T-helper 2 cell (primary cell): Measurements from ENCODE around the gene CES1.
"Not testable (repeated sequence)": the region's sequence is repeated elsewhere in the genome, so short reads cannot be mapped to it uniquely, and the experiment has no call there.

ENCODE experiments used
- DNase-seq, 5 experiments: peaks; one replicate each; pipeline versions ENCODE4 v3.0.0 to v3.0.0-alpha.2; 2012 to 2022

Gene CES1

DNA sequence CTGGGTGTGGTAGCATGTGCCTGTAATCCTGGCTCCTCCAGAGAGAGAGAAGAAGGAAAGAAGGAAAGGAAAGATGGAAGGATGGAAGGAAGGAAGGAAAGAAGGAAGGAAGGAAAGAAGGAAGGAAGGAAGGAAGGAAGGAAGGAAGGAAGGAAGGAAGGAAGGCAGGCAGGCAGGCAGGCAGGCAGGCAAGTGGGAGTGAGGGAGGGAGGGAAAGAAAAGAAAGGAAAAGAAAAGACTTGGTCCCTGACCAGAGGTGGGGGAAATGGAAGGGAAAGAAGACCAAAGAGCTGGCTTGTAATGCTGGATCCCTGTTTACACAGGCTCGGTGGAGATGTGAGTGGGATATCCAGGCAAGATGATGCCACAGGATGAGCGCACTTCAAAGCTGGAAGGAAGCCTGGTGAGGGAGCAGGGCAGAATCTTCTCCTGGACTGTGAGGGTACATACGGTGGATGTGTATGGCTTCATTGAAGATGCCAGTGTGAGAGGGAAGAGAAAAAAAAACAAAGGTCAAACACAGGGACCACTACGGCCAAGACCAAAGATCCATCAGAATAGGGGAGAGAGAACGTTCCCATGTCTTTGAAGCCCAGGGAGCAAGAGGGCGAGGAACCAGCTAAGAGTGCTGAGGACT lies 2.1 kb downstream of the CES1 start:
- DNase-seq = no peak

DNA sequence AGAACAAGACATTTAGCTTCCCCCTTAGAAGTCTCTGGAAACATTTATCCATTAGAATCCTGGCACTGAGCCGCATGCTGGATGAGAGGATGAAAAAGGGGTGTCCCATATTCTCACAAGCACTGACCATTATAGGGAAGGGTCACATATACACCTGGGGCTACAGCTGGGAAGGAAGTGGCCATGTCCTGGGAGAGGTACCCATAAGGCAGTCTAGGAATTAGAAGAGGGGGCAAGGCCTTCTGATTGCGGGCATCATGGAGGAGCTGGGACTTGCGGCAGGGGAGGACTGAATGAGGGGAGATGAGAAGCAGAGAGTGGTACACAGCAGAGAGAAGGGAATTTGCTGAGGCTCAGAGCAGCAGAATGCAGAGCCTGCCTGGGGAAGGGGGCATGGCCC lies 3.7 kb downstream of the CES1 start:
- not testable (repeated sequence) for DNase-seq

- no peak for DNase-seq
These were observed 4.2 kb downstream of the CES1 start for GRCh38 chr16:55828680-55829079.

GRCh38 chr16:55825115-55825728 lies 7.7 kb downstream of the CES1 start:
- DNase-seq = no peak

- no peak for DNase-seq
These were observed 8.4 kb downstream of the CES1 start for GRCh38 chr16:55824473-55825000.

DNA sequence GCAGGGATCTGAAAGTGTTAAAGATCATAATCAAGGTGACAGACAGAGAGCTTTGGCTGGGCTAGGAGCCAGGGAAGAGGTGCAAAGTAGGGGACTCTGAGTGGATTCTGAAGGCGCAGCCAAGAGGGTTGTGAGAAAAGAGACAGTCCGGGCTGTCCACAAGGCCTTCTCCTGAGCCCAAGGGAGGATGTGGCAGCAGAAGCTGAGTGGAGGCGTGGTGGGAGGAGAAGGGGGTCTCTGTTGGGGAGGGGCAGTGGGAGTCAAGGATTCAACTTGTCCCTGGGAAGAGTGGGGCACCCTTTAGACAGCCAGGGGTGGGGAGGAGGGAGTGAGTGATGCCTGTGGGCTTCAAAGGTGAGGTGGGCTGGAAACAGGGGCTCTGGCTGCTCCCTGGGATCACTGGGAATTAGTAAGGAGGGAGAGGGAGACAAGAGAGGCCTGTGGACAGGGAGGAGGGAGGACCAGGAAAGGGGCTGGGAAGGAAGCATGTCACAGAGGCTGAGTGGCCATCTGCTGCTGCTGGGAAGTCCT lies 10.6 kb downstream of the CES1 start:
- DNase-seq = no peak

DNA sequence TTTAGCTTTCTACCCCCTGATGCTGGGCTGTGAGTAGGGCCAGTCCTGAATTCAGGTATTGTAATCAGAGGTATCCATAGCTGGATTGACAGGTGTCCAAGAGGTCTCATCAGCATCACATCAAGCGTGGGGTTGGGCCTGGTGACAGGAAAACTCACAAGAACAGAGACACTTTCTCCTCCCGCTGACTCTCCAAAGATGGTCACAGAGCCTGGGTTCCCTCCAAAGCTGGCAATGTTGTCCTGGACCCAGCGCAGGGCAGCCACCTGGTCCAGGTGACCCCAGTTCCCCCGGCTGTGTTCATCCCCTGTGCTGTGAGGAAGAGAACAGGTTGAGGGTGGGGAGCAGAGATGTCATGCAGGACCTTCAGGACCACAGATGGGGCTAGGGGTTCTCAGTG lies 11.7 kb downstream of the CES1 start:
- DNase-seq = no peak

DNA sequence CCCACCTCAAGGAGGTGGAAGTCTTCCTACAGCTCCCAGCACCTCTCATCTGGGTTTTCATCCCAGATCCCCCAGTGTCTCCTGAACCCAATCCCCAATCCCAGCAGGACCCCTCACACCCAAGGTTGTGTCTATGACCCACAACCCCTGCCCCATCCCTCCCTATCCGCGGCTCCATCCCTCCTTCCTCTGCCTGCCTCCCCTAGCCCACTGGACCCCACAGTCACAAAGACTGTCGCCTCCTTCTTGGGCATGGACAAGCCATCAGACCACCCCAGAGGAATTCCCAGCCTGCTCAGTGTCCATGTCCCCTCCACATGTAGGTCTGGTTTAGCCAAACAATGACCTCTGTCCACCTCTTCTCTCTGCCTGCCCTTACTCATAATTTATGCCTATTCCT lies 12.3 kb downstream of the CES1 start:
- no peak for DNase-seq

- DNase-seq = no peak
These were observed 15.5 kb downstream of the CES1 start for GRCh38 chr16:55817236-55817912.

DNA sequence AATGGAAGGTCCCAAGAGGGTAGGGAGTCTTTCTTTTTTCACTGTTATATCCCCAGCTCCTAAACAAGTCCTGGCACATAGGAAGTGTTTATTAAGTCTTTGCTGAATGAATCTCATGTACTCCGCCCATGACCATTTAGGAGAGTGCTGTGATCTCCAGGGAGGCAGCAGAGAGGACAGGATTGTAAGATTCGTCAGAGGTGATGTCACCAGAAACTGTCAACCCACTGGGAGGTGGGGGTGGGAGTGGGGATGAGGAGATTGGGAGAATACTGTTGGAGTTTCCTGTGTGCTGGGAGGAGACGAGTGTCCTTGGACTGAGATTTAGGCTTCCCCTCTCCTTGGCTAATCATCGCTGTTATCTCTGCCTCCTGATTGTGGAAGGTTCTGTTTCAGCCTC lies 16.7 kb downstream of the CES1 start:
- not testable (repeated sequence) for DNase-seq

- no peak for DNase-seq
These were observed 17.6 kb downstream of the CES1 start for GRCh38 chr16:55815320-55815719.

DNA sequence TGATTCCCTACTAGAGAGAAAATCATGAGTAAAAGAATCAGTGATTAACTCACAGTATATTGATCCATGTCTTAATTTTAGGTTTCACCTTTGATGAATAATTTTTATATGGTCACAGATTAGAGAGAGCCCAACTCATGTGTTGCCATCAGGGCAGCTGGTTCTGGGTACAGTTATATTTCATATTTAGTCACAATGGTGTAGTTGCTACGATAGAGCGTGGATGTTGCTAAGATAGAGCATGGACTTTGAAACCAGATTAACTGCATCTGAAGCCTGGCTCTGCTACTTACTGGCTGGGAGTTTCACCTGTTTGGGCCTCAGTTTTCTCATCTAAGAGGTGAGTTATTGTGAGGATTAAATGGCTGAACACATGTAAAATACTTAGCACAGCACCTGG lies 18.7 kb downstream of the CES1 start:
- not testable (repeated sequence) for DNase-seq

DNA sequence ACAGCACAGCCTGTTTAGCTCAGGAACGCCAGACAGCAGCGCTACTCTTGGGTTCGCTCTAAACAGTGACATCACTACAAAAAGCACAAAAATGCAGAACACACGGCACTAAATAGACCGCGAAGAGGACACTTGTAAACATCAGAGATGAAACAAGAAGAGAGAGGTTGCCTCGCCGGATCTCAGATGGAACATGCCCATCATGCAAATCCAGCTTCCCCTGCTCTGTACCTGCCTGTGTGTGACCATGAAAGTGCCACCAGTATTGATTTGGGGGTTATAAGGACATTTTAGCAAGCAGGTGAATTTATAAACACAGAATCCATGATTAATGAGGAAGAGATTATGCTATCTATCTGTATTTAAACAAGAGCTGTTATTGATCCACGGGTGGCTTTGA lies 19.2 kb downstream of the CES1 start:
- not testable (repeated sequence) for DNase-seq

DNA sequence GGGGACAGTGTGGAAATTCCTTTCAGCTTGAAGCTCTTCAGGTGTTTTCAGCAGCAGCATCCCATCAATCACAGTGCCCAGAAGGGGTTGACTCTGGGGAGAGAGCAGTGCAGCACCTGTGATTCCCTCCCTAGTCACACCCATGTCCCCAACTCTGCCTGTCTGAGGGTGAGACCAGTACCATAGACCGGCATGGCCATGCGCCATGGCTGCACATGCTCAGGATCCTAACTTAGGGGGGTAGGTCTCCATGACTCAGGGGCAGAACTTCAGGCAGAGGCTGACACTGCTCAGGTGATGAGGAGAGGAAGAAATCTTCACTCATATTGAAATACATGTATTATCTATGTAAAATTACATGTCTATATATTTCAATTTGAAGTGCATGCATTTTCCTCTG lies 19.9 kb downstream of the CES1 start:
- no peak for DNase-seq

DNA sequence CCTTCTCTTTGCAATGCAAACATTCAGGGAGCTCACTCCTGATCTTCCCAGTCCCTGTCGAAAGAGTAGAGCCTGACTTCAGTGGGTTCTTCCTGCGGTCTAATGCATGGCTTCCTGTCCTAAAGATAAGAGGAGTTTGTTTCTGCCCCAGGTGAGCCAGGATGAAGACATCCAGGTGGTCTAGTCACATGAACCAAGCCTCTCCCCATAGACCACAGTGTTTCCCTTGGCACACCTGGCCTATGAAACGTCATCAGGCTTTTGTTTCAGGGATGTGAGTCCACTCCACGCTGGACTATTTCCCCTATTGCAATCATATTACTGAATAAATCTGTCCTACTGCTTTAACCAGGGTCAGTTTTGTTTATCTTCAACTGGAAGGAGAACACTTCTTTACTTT lies 21.1 kb downstream of the CES1 start:
- DNase-seq = no peak

GRCh38 chr16:55810451-55810961 lies 22.4 kb downstream of the CES1 start:
- no peak for DNase-seq

- no peak for DNase-seq
These were observed 23.0 kb downstream of the CES1 start for GRCh38 chr16:55809851-55810250.

GRCh38 chr16:55809386-55809785 lies 23.5 kb downstream of the CES1 start:
- no peak for DNase-seq

DNA sequence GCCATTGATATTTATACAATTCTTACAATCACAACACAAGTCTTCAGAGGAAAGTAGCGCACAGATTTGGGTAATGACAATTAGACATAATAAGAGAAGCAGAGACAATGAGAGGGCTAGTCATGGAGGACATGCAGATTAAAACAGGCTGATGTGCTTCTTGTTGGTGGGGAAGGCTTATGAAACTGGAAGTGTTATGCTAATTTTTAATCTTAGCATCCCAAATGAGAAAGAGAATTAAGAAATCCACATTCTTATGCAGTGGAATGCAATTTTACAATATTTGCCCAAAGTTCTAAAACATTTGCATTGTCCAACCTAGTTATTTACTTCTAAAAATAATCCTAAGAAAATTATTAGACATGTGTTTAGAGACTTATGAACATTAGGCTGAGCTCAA lies 24.6 kb downstream of the CES1 start:
- DNase-seq = not testable (repeated sequence)

GRCh38 chr16:55805104-55805503 lies 27.8 kb downstream of the CES1 start:
- not testable (repeated sequence) for DNase-seq

DNA sequence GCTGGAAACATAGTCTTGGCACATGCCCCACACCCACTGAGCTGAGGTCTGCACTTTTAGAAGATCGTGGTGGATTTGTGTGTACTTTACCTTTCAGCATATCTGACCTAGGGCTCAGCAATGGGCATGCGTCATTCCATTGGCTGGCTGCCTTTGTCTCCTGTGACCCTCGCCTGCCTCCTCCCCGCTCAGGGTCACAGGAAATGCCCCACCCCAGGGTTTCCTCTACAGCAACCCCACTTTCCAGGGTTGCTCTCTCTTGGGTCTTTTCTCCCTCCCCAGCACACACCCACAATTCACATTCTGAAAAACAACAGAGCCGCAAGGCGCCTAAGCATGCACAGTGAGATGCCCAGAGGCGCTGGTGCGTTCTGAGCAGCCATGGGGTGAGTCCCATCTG lies 29.2 kb downstream of the CES1 start:
- DNase-seq = not testable (repeated sequence)

DNA sequence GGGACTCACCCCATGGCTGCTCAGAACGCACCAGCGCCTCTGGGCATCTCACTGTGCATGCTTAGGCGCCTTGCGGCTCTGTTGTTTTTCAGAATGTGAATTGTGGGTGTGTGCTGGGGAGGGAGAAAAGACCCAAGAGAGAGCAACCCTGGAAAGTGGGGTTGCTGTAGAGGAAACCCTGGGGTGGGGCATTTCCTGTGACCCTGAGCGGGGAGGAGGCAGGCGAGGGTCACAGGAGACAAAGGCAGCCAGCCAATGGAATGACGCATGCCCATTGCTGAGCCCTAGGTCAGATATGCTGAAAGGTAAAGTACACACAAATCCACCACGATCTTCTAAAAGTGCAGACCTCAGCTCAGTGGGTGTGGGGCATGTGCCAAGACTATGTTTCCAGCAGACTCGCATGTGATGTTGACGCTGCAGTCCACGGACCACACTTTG lies 39.9 kb downstream of the CES1 start:
- DNase-seq = not testable (repeated sequence)

GRCh38 chr16:55791512-55791911 lies 41.4 kb downstream of the CES1 start:
- not testable (repeated sequence) for DNase-seq
